ENCODE data around the gene METTL25B. TPM values are rescaled to one million over a fixed set of nuclear protein-coding genes. Genes with fewer than 3 reads are reported as not detected.

Gene METTL25B
- total RNA-seq, 4 donors from 2014 or later: 3.5 to 69.7 (median 29.4) TPM

- DNase-seq: no peak
- H3K4me3 ChIP-seq: no peak overlapping the region
- intact Hi-C loops (cut with DNase I; ENCODE audit: low total_unique reads): no loop called here
- no peaks in the 10 kb centered on the region for H3K27me3 ChIP-seq
- no peaks in the 10 kb centered on the region for H3K9me3 ChIP-seq
- TF ChIP-seq POLR2A (IDR thresholded peaks at IDR 0.05) (no peak), CTCF (IDR thresholded peaks at IDR 0.05) (no peak)
- no peaks in the 10 kb centered on the region for H3K36me3 ChIP-seq
- no peak overlapping the region for H3K27ac ChIP-seq
- no peaks in the 10 kb centered on the region for H3K4me1 ChIP-seq
These were observed 10.9 kb upstream of the METTL25B start for GRCh38 chr1:156717351-156717750.

GRCh38 chr1:156721131-156721530 is 7.1 kb upstream of the METTL25B start:
- DNase-seq: no peak
- Histone ChIP-seq H3K27me3 (no peaks in the 10 kb centered on the region), H3K9me3 (no peaks in the 10 kb centered on the region), H3K36me3 (no peaks in the 10 kb centered on the region), H3K4me3 (no peak overlapping the region), H3K4me1 (peaks cover 1 to 2% of the 10 kb centered on the region in 2 donors), H3K27ac (no peak overlapping the region)
- intact Hi-C loops (cut with DNase I; ENCODE audit: low total_unique reads): loop anchor here (10.0 kb wide), 1 partner anchor 46 kb away; the partner anchor contains the start of gene NES
- TF ChIP-seq CTCF (IDR thresholded peaks at IDR 0.05) (no peak), POLR2A (IDR thresholded peaks at IDR 0.05) (no peak)

GRCh38 chr1:156721535-156721934 is 6.7 kb upstream of the METTL25B start:
- H3K4me1 ChIP-seq: peaks cover 3 to 5% of the 10 kb centered on the region in 2 donors
- no peak for DNase-seq
- TF ChIP-seq CTCF (IDR thresholded peaks at IDR 0.05): no peak
- no peaks in the 10 kb centered on the region for H3K9me3 ChIP-seq
- H3K4me3 ChIP-seq: no peak overlapping the region
- no peak overlapping the region for H3K27ac ChIP-seq
- intact Hi-C loops (cut with DNase I; ENCODE audit: low total_unique reads): loop anchor here (10.0 kb wide), 1 partner anchor 47 kb away; the partner anchor contains the start of gene NES
- H3K27me3 ChIP-seq: no peaks in the 10 kb centered on the region
- no peaks in the 10 kb centered on the region for H3K36me3 ChIP-seq

GRCh38 chr1:156725683-156726280 is 2.5 kb upstream of the METTL25B start:
- no peaks in the 10 kb centered on the region for H3K9me3 ChIP-seq
- DNase-seq: peak; percentile 88 to 89
- intact Hi-C loops (cut with DNase I; ENCODE audit: low total_unique reads): loop anchor here (2.0 to 10.0 kb wide), 2 partner anchors 35 to 51 kb away; partner anchors contain the start of gene NES
- peak overlapping the region; percentile 12 to 17 for H3K4me3 ChIP-seq
- H3K4me1 ChIP-seq: peaks cover 15% of the 10 kb centered on the region in 2 donors
- no peaks in the 10 kb centered on the region for H3K36me3 ChIP-seq
- no peaks in the 10 kb centered on the region for H3K27me3 ChIP-seq
- peak overlapping the region in 1 of 2 donors; percentile 28 for H3K27ac ChIP-seq
- TF ChIP-seq POLR2A (IDR thresholded peaks at IDR 0.05) (peak in 1 of 2 donors; percentile 9), CTCF (IDR thresholded peaks at IDR 0.05) (peak; percentile 96 to 97 (median 96))

GRCh38 chr1:156726549-156727226 is 1.6 kb upstream of the METTL25B start:
- Histone ChIP-seq H3K27ac (peak overlapping the region in 1 of 2 donors; percentile 28), H3K27me3 (no peaks in the 10 kb centered on the region), H3K36me3 (no peaks in the 10 kb centered on the region), H3K4me3 (peak overlapping the region in 1 of 2 donors; percentile 17), H3K9me3 (no peaks in the 10 kb centered on the region), H3K4me1 (peaks cover 15% of the 10 kb centered on the region in 2 donors)
- peak; percentile 11 to 41 (median 26) for TF ChIP-seq CTCF (IDR thresholded peaks at IDR 0.05)
- no peak for TF ChIP-seq POLR2A (IDR thresholded peaks at IDR 0.05)
- no peak for DNase-seq
- intact Hi-C loops (cut with DNase I; ENCODE audit: low total_unique reads): loop anchor here (10.0 kb wide), 1 partner anchor 52 kb away; the partner anchor contains the start of gene NES

Data from uterus (tissue), 4 donors.